Esophagus (tissue), 2 donors: ENCODE measurements around the gene ZFYVE27. TPM values are rescaled to one million over a fixed set of nuclear protein-coding genes. Genes with fewer than 3 reads are reported as not detected.

Source experiments
- H3K27ac ChIP-seq, 2 donors: one replicate each; pipeline ENCODE4 v1.5.1; 2013; ENCODE audit warnings: low read depth in 2 of 2, mild to moderate bottlenecking in 2 of 2, inconsistent platforms in 1 of 2, low read length in 1 of 2, moderate library complexity in 1 of 2
- H3K27me3 ChIP-seq, 2 donors: one replicate each; pipeline ENCODE4 v1.6.1; 2013; ENCODE audit warnings: low read length in 2 of 2, control low read depth in 1 of 2, mild to moderate bottlenecking in 1 of 2; ENCODE audit not compliant: insufficient read depth in 2 of 2, control insufficient read depth in 1 of 2
- H3K36me3 ChIP-seq, 2 donors: one replicate each; pipeline ENCODE4 v1.6.1; 2013; ENCODE audit warnings: low read length in 1 of 2; ENCODE audit not compliant: control insufficient read depth in 2 of 2, insufficient read depth in 2 of 2
- H3K4me1 ChIP-seq, 2 donors: one replicate each; pipeline ENCODE4 v1.6.1; 2013; ENCODE audit warnings: low read length in 1 of 2; ENCODE audit not compliant: control insufficient read depth in 2 of 2, insufficient read depth in 2 of 2
- H3K4me3 ChIP-seq, 2 donors: one replicate each; pipeline ENCODE4 v1.5.1; 2013; ENCODE audit warnings: low read length in 2 of 2, mild to moderate bottlenecking in 2 of 2, low read depth in 1 of 2, moderate library complexity in 1 of 2
- H3K9me3 ChIP-seq, 2 donors: one replicate each; pipeline ENCODE4 v1.6.1; 2013; ENCODE audit warnings: mild to moderate bottlenecking in 2 of 2, low read depth in 1 of 2, low read length in 1 of 2, moderate library complexity in 1 of 2; ENCODE audit not compliant: control insufficient read depth in 2 of 2, insufficient read depth in 1 of 2
- WGBS, 2 donors: extraction: QIAGEN DNeasy Blood & Tissue Kit; methylation state at CpG; one replicate each; pipeline ENCODE4 v1.1.7; 2013; 5-methylcytosine and 5-hydroxymethylcytosine counted together
- polyA plus RNA-seq, 2 donors: library from polyadenylated mRNA; stranded (reverse); fragments of 200-250 nt; gene quantifications; one replicate each; pipeline ENCODE4 v1.2.3, GENCODE V29; 2013
- donor health status: healthy with polysubstance abuse.
- donor health status: Bipolar disorder and iron deficiency.

ZFYVE27 gene
- polyA plus RNA-seq, 2 donors: 9.6 to 14.3 TPM

GRCh38 chr10:97764519-97764931 is 27.6 kb downstream of the ZFYVE27 start:
- 69 to 70% methylated on average over 7 of the region's 7 CpGs for WGBS, 2 donors
- Histone ChIP-seq H3K4me1 (no peaks in the 10 kb centered on the region), H3K27ac (no peak overlapping the region), H3K4me3 (no peak overlapping the region), H3K36me3 (peaks cover 7 to 13% of the 10 kb centered on the region in 2 donors), H3K27me3 (no peaks in the 10 kb centered on the region), H3K9me3 (no peaks in the 10 kb centered on the region)

DNA sequence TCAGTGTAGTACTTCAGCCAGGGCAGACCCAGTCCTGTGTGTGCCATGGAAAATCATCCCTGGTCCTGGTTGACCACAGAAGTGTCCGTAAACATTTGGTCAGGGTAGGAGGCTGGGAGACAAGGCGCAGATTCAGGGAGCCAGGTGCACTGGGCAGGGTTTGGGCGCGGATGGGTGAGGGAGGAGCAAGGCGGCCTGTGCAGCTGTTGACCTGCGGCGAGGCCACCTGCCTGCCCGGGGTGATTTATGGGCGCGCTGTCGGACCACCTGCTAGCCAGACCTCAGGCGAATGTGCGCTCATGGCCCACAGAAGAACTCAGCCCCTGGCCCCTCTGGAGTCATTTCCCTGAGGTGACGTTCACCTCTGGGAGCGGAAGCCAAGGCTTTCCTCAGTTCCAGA is 28.3 kb downstream of the ZFYVE27 start:
- WGBS, 2 donors: 80 to 85% methylated on average over 15 of the region's 15 CpGs
- Histone ChIP-seq H3K36me3 (peaks cover 3 to 8% of the 10 kb centered on the region in 2 donors), H3K27ac (no peak overlapping the region), H3K27me3 (no peaks in the 10 kb centered on the region), H3K4me3 (no peak overlapping the region), H3K9me3 (no peaks in the 10 kb centered on the region), H3K4me1 (no peaks in the 10 kb centered on the region)

DNA sequence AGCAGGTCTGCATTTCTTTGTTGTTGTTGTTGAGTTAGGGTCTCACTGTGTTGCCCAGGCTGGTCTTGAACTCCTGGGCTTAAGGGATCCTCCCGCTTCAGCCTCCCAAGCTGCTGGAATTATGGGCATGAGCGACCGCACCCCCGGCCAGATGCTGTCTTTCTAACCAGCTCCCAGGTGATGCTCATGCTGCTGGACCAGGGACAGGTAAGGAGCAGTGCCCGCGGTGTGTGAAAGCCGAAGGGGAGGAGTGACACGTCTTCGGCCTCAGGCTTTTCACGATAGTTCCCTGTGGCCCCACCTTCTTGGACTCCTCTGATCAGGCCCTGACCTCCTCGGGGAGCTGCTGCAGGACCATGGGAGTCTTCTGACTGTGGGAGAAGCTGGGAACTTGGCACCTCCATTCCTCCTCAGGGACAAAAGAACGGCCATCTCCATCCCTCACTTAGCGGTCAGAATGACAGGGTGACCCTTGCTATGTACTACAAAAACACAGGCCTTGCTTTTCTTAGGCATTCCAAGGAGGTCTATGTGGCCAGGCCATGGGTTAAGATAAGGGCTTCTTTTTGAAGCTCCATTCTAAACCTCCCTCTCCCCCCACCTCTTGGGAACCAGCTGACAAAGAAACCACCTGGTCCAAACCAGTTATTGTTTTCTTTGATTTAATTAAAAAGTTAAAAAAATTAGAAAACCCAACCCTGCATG is 29.3 kb downstream of the ZFYVE27 start:
- WGBS, 2 donors: 81 to 83% methylated on average over 13 of the region's 13 CpGs
- H3K27me3 ChIP-seq: peaks cover 0 to 3% of the 10 kb centered on the region in 2 donors
- peaks cover 2 to 7% of the 10 kb centered on the region in 2 donors for H3K36me3 ChIP-seq
- H3K9me3 ChIP-seq: no peaks in the 10 kb centered on the region
- no peak overlapping the region for H3K27ac ChIP-seq
- H3K4me1 ChIP-seq: peaks cover 2 to 3% of the 10 kb centered on the region in 2 donors
- H3K4me3 ChIP-seq: no peak overlapping the region

DNA sequence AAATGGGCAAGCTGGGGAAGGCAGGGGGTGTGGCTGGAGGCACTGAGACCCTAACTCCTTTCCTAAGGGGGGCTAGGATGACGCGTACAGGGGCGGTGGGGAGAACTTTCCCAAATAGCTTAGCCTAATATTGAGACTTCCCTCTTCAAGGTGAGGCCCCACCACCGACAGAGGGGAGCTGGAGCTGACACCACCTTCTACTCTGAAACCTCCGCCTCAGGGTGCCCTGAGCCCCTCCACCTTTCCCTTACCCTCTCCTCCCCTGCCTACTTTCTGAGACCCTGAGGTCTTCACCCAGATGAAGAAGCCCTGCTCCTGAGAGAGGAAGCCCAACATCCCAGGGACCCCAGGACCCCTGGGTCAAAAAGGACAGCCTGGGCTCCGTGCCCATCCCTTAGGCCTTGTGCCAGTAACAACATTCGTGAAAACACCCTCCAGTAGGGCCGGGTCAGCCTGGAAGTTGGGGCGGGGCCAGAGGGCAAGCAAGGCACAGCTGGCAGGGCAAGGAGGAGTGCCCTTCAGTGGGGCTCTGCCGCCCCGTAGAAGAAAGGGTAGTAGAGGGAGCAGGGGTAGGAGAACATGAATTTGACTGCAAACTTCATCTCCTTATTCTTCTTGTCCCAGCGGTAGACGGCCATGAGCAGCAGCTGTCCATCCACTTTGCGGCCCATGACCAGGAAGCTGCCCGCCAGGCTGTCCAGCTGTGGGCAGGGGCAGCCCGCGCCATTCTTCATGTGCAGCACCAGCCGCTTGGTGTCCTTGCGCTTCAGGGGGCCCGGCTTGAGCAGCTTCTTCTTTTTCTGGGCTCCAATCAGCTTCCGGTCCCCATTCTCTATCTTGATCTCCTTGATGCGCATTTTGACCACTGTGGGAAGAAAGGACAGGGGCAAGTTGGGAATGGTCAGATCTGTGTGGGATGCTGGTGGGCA is 30.3 kb downstream of the ZFYVE27 start:
- 84 to 86% methylated on average over 22 of the region's 22 CpGs for WGBS, 2 donors

DNA sequence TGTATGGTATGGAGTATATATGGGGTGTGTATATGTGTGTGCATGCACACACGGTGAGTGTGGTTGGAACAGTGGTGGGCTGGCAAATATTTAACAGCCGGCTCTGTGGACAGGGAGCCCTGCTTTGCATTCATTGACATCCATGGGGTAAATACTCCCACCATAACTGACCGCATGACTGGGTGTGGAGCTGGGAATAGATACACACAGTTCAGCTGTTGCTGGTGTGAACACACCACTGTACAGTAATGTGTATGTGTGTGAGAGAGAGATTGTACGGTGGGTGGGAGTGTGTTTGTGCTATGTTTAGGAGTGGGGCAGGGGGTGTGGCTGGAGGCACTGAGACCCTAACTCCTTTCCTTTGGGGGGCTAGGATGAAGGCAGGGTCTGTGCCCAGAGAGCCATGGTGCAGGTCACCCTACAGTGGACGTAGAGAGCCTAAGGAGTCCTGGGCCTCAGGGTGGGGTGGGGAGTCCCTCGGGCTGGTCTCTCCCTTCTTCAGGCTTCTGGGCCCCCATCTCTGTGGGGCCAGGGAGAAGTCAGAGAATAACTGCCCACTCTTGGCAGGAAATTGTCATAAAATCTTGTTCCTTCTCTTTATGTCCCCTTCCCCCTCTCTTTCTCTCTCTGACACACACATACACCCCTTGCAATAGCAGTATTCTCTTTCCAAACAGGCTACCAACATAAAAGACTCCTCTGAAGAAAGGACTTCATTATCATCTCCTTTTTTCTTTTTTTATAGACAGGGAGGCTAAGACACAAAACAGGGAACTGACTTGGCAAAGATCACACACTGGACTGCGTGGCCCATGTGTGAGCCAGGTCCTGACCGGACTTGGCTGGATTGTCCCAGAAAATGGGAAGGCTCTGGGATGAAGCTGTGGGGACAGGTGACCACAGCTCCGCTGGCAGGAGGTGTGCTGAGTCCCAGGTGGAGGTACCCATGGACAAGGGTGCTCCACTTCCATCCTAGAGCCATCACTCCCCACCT is 31.7 kb downstream of the ZFYVE27 start:
- WGBS, 2 donors: 82 to 84% methylated on average over 9 of the region's 9 CpGs
- no peaks in the 10 kb centered on the region for H3K36me3 ChIP-seq

More for the DNA sequence above, 30.3 kb downstream of the ZFYVE27 start:
- Histone ChIP-seq H3K4me3 (no peak overlapping the region), H3K4me1 (peaks cover 6 to 7% of the 10 kb centered on the region in 2 donors), H3K9me3 (no peaks in the 10 kb centered on the region), H3K27ac (no peak overlapping the region), H3K27me3 (peaks cover 0 to 9% of the 10 kb centered on the region in 2 donors), H3K36me3 (peaks cover 0 to 2% of the 10 kb centered on the region in 2 donors)

GRCh38 chr10:97770255-97770654 is 33.3 kb downstream of the ZFYVE27 start:
- 72 to 77% methylated on average over 5 of the region's 5 CpGs for WGBS, 2 donors
- H3K27me3 ChIP-seq: peaks cover 3 to 14% of the 10 kb centered on the region in 2 donors

More for the DNA sequence above, 31.7 kb downstream of the ZFYVE27 start:
- Histone ChIP-seq H3K9me3 (no peaks in the 10 kb centered on the region), H3K4me3 (no peak overlapping the region), H3K27ac (no peak overlapping the region), H3K4me1 (peaks cover 6 to 7% of the 10 kb centered on the region in 2 donors), H3K27me3 (peaks cover 3 to 14% of the 10 kb centered on the region in 2 donors)

GRCh38 chr10:97771055-97771891 is 34.3 kb downstream of the ZFYVE27 start:
- Histone ChIP-seq H3K4me3 (peak overlapping the region; percentile 11 to 21), H3K36me3 (no peaks in the 10 kb centered on the region), H3K27me3 (peaks cover 3 to 14% of the 10 kb centered on the region in 2 donors), H3K27ac (no peak overlapping the region), H3K9me3 (no peaks in the 10 kb centered on the region), H3K4me1 (peaks cover 6 to 7% of the 10 kb centered on the region in 2 donors)
- WGBS, 2 donors: 2% methylated on average over 63 to 90 of the region's 90 CpGs

More at GRCh38 chr10:97770255-97770654, 33.3 kb downstream of the ZFYVE27 start:
- Histone ChIP-seq H3K9me3 (no peaks in the 10 kb centered on the region), H3K4me1 (peaks cover 6 to 7% of the 10 kb centered on the region in 2 donors), H3K27ac (no peak overlapping the region), H3K36me3 (no peaks in the 10 kb centered on the region), H3K4me3 (no peak overlapping the region)

- Histone ChIP-seq H3K4me3 (peak within 1 kb of the TSS; percentile 11 to 21), H3K27me3 (peaks cover 3 to 14% of the 10 kb centered on the region in 2 donors)
Observed at GRCh38 chr10:97771913-97772823, 35.2 kb downstream of the ZFYVE27 start, which contains the start of gene SFRP5. Gene SFRP5 (minus strand): TSS chr10:97771999. CDS start chr10:97771833, 166 bp downstream.

More at GRCh38 chr10:97771913-97772823, 35.2 kb downstream of the ZFYVE27 start, which contains the start of gene SFRP5:
- WGBS, 2 donors: 15 to 16% methylated on average over 24 to 44 of the region's 44 CpGs
- no peaks in the 10 kb centered on the region for H3K36me3 ChIP-seq
- H3K9me3 ChIP-seq: no peaks in the 10 kb centered on the region
- H3K27ac ChIP-seq: no peak within 1 kb of the TSS
- H3K4me1 ChIP-seq: peaks cover 6 to 7% of the 10 kb centered on the region in 2 donors
